ENCODE results near the gene GRK5.
"Not testable (repeated sequence)": the region's sequence is repeated elsewhere in the genome, so short reads cannot be mapped to it uniquely, and the experiment has no call there.

GRK5 gene

DNA sequence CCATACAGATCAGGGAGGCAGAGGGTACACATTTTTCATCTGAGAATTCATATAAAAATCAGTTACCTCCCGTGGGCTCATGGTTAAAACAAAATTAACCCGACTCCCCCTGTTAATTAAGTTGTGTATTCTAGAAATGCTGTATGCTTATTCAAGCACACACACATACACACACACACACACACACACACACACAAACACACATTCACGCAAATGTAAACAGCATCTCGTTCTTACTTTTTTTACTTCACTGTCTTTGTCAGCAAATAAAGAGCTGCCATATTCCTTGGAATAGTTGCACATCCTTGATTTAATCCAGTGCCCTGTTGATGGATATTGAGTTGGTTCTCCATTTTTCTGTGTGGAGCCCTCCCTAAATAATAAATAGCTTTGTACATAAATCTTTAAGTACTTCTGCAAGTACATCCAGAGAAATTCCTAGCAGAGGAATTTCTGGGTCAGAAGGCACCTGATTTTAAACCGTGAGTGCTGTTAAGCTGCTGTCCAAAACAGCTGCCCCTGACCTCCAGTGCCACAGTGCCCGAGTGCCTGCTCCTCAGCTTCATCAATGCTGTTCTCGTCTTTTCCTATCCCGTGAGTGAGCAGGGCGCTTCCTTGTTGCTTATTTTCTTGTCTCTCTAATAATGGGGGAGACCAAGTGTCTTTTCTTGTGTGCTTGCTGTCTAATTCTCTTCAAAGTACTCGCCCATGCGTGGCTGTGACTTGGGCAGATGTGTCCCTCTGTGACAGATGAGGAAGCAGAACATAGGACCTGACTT lies 217.9 kb downstream of the GRK5 start:
- no peak for DNase-seq

DNA sequence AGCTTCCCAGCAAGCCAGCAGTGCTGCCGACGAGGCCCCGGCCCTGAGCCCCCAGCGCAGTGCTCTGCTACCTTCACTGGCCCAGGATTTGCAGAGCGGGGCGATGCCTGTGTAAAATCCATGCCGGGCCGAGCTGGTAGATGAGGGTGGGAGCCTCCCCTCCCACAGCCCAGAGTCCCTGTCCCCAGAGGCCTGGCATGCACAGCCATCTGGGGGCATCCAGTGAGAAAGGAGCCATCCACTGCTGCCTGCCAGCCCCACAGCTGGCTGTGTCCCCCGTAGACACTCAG lies 218.5 kb downstream of the GRK5 start:
- no peak for DNase-seq

DNA sequence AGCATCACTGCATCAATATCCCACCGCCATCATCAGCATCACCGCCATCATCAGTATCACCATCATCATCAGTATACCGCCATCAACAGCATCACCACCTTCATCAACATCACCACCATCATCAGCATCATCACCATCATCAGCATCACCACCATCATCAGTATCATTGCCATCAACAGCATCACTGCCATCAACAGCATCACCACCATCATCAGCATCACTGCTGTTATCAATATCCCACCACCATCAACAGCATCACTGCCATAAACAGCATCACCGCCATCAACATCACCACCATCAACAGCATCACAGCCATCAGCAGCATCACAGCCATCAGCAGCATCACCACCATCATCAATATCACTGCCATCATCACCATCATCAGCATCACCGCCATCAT lies 219.3 kb downstream of the GRK5 start:
- DNase-seq, result no peak

DNA sequence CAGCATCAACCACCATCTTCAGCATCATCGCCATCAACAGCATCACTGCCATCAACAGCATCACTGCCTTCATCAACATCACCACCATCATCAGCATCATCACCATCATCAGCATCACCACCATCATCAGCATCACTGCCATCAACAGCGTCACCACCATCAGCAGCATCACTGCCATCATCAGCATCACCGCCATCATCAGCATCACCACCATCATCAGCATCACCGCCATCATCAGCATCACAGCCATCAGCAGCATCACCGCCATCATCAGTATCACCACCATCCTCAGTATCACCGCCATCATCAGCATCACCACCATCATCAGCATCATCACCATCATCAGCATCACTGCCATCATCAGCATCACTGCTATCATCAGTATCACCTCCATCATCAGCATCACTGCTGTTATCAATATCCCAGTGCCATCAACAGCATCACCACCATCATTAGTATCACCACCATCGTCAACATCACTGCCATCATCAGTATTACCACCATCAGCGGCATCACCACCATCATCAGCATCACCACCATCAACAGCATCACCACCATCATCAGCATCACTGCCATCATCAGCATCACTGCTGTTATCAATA lies 220.0 kb downstream of the GRK5 start:
- no peak for DNase-seq

DNA sequence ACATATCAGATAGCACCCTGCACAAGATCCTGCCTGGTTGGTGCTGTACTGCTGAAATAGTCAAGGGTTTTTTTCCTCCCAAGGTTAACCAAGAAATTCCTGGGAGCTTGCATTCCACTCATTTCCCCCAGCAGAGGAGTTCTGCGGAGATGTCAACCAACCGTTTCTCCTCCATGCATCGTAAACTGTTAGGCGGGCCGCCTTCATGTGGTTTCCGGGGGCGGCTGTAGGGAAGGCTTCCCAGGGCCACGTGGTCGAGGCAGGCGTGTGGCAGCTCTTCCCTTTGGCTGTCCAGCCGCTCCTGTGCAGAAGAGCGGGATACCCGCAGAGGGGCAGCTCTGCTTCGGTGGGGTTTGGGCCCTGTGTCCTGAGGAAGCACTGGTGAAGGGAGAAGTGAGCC lies 221.4 kb downstream of the GRK5 start:
- no peak for DNase-seq

DNA sequence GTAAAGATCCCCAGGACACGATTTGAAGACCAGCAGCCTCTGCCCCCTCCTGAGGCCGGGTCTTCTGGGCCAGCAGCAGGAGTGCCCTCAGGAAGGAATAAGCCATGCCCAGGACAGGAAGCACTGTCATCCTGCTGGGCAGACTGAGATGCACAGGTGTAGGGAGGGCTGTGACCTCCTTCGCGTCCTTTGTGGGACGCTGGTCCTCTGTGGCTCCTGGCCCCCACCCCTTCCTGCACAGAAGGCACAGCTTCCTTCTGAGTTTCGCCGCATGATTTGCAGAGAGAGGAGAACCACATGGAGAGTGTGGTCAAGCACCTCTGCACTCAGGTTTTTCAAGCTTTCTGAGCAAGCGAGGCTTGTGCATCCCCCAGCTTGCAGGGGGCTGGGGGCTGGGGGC lies 222.4 kb downstream of the GRK5 start:
- DNase-seq, result no peak

DNA sequence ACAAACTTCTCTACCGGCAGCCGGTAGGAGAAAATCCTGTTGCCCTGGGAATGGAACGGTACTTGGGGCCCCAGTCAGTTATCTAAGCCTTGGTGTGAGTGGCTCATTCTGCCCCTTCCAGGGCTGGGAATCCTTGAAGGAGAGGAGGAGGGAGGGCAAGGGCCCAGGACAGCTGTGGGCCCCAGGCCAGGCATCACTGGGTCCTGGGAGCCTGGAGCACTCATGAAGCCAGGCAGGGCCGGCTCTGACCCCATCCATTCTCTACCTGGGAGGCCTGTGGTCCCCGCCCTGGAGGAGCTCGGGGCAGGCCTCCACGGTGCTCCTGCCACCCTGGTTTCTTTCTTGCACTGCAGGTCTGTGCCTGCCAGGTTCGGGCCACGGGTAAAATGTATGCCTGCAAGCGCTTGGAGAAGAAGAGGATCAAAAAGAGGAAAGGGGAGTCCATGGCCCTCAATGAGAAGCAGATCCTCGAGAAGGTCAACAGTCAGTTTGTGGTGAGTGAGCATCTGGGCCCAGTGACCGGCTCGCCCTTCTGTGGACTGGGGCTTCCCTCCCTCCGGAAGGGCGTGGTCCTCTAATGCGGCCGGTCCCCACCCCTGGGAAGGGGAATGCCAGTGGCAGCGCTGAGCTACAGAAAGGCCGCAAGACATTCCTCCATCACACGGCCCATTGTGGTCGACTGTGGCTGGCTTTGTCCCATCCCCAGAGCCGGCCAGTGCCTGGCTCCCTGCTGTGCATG lies 223.8 kb downstream of the GRK5 start:
- DNase-seq, result no peak

DNA sequence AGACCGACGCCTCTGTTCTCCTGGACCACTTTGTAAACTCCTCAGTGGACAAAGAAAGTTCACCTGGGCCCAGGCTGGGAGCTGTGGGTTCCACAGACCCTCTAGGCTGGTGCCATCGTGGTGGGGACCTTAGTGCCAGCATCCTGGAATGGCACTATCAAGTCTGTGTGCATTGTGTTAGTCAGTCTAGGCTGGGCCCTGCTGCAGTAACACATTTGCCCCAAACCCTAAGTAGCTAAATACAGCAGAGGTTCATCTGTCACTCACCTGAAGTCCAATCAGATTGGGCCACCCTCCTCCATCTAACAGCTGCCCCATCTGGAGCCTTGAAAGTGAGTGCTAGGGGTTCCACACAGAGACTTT lies 224.4 kb downstream of the GRK5 start:
- DNase-seq, result no peak

DNA sequence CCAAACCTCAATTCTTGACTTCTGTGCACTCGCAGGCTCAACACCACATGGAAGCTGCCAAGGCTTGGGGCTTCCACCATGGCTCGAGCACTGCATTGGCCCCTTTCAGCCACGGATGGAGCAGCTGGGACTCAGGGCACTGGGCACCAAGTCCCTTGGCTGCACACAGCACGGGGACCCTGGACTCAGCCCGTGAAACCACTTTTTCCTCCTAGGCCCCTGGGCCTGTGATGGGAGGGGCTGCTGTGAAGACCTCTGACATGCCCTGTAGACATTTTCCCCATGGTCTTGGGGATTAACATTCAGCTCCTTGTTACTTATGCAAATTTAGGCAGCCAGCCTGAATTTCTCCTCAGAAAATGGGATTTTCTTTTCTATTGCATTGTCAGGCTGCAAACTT lies 227.6 kb downstream of the GRK5 start:
- not testable (repeated sequence) for DNase-seq

DNA sequence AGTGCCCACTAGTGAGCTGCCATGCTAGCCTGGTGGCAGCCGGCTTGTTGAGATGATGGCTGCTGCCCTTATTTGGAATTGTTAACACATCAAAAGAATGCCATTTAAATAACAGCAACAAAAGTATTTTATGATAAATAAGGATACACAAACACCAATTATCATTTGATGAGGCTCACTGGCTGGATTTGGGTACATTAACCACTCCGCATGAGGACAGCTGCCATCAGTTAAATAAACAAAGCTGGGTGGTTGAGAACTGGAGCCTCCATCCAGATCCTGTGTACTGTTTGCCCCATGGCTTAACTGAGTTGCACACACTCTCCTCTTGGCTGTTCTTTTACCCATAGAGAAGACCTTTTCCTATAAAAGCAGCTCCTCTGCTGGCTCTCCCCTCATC lies 231.3 kb downstream of the GRK5 start:
- DNase-seq, result no peak

DNA sequence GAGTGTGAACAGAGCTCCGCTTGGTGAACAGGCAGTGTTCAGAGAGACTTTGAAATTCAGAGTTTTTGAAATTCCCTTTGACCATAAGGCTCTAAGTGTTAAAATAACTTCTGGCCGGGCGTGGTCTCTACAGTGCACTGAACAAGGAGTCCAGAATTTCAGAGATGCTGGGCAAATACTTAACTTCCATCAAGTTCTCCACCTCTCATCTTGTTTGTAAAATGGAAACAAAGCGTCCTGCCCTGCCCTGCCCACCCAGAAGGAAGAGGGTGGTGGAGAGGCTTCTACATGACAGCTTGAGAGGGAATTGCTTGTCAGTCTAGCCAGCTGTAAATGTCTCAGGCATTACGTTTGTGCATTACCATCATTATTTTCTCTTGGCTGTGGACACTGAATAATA lies 232.6 kb downstream of the GRK5 start:
- no peak for DNase-seq

DNA sequence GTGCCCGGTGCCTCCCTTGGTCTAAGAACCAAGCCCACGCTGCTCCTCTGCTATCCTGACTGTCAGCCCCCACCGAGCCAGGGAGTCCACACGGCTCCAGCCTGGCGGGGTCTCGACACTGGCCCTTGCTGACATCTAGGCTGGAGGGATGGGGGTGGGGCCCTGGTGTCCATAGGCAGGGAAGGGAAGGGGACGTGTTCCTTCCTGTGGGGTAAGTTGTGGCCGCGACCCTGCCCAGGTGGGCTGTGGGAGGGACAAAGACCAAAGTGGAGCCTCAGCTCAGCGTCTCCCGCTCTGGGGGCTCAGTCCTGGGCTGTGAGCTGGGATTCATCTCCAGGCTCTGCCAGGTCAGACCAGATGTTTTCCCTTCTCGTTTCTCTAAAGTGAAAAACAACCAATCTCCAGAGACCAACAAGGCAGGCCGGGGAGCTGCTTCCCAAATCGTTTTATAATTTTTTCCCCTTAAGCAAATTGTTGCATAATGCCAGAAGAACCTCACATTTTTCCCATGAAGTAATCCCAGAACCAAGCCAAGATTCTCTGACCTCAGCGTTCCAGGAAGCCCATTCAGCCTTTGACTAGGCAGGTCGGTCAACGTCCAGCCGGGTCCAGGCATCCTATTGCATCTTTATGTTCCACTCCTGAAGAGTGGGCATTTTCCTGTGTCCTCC lies 233.9 kb downstream of the GRK5 start:
- no peak for DNase-seq

DNA sequence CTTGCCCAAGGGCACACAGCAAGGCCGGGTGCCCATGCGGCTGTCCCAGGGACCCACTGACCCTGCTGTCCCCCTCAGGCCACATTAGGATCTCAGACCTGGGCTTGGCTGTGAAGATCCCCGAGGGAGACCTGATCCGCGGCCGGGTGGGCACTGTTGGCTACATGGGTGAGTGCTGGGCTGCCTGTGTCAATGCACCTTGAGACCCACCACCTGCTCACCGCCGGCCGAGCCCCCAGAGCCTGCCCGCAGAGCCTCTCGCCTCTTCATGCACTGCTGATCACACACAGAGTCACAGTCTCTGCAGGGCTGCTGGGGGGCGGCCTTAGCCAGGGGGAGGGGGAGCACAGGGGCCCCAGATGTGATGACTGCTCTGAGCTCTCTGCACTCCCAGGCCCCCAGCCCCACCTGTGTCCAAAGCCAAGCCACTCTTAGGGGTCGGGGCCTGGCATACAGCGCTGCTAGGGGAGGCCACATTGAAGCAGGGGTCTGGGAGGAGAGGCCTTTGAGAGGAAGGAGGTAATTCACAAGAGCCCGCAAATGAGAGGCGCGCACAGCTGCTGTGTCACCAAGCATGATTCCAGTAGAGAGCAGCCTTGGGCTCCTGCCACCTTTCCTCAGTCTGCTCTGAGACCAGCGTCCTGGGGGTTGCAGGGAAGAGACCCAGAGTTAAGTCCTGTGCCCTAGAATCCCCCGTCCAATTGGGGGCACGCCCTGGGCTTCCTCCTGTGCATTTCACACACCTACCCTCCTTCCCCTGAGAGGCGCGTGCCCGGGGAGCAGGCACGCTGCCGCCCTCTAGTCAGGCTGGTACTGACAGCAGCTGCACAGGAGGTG lies 234.8 kb downstream of the GRK5 start:
- no peak for DNase-seq

DNA sequence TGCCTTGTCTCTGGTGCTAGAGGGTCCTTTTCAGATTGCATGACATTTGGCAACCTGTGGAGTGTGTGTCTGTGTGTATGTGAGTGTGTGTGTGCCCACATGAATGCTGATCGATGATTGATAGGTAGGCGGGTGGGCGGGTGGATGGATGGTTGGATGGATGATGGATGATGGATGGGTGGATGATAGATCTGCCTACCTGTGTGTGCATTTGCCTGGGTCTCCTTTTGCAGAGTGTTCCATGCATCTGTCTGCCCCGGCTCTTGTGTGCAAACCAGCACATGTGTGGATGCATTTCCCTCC lies 235.3 kb downstream of the GRK5 start:
- DNase-seq, result no peak

DNA sequence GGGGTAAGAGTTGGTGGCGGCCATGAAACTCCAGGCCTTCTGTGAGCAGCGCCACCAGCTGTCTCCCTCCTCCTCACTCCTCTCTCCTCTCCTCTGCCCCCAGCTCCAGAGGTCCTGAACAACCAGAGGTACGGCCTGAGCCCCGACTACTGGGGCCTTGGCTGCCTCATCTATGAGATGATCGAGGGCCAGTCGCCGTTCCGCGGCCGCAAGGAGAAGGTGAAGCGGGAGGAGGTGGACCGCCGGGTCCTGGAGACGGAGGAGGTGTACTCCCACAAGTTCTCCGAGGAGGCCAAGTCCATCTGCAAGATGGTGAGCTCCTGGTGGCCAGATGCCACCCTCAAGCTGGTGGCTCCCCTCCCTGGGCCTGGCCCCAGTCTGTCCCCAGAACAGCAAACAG lies 236.1 kb downstream of the GRK5 start:
- no peak for DNase-seq

DNA sequence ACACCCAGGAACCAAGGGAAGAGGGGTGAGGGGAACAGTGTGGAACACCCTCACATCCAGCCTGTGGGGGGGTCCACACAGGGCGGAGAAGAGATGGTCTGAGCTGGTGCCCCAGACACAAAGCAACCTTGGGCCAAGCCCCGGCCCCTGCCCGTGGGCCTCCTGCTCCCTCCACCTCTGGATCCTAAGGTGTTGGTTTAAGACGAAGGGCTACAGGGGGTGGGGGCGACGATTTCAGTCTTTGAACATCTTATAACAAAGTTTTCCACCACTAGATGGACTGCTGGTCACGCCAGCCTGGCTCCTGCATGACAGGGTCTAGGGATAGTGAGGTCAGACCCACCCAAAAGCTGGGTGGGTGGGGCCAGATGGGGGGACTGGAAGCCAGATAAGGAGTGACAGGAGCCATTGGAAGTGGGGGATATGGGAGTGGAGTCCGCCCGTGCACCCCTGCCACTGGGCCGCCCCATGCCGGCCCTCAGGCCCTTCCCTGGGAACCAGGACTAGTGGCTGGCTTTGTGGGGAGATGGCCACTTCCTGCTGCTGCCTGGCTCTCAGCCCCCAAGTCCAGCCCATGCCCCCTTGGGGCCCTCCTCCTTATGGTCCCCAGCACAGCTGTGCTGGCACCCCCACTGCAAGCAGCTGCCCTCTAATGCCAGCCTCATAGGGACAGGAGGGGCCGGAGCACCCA lies 236.7 kb downstream of the GRK5 start:
- DNase-seq, result no peak

DNA sequence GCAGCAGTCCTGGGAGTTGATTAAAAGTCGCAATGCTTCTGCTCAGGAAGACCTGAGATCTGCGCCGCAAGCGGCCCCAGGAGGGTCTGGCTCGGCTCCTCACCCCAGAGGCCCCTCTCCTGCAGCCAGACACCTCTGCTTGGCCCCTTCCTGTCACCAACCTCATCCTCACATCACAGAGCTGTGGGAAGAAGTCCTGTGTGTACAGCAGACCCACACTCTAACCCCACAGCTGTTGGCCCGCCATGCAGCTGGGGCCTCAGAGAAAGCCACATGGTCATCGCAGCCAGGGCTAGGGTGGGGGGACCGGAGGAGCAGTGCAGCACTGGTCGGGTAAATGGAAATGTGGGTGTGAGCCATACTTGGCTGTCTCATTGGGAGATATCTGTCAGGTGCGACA lies 237.5 kb downstream of the GRK5 start:
- no peak for DNase-seq

DNA sequence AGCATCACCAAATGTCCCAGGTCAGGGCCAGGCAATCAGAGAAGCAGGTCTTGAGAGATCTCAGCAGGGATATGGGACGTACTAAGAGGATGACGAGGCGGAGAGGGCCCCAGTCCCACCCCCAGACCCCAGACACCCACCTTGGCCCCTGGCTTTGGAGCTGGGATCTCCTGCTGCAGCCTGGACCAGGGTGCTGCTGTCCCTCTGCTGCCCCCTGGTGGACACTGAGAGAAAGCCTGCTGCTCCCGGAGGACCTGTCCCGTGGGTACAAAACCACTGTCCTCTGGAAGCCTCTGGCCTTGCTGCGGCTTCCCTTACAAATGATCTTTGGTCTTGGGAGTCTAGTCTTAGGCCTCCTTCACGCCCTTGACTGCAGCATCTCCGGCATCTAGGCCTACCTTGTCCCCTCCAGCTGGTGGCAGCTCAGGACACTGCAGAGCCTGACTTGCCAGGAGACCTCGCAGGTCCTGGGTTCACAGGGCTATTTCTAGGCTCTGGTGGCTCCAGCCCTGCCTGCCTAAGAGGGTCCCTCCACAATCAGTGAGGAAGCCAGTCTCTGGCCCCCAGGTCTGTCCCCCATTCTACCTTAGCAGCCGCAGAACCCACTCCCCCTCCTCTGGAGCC lies 238.1 kb downstream of the GRK5 start:
- DNase-seq, result peak; percentile 92

DNA sequence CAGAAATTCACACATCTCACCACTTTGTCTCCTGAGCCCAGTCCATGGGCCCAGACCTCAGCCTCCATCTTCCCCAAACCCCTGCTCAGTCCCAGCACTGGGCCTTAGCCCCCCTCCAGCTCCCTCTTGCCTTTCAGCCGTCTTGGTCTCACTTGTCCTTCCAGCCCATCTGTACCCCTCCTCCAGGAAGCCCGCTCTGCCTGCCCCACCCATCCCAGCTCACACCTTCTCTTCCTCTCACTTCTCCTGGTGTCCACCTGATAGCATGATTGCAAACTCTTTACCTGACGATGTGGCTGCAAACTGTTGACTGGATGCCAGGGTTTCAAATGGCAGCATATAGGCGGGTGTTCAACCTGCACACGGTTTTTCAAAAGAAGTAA lies 238.6 kb downstream of the GRK5 start:
- no peak for DNase-seq

DNA sequence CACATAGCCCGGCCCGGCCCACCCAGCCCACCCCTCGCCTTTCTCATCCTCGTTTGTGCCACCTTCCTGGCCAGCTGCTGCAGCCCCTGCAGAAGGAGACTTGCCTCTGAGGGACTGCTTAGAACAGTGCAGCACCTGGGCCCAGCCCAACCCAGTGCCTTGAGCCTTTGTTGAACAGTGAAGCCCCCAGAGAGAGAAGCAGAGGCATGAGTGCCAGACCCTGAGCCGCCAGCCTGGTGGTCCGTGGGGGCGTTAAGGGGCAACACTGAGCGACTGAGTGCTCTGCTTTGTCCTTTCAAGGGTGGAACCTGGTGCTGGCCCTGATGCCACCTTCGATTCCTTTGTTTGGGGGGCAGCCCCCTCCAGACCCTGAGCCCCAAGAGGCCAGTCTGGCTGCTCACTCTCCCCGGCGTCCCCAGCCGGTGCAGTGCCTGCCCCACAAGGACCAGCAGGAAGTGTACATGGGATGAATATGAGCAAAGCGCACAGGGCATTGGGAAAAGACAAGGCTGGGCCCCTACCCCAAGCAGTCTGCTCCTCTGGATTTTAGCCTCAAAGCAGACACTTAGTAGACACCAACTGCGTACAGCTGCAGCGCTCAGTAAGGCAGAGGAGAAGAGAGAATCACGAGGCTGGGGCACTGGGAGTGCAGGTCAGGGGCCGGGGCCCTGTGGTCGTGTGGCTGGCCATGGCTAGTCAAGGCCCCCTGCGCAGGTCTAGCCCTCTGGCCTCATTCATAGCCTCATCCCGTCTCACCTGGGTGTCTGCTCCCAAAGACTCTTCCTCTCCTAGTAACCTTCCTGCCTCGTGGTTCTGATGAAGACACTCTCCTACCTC lies 239.3 kb downstream of the GRK5 start:
- DNase-seq, result no peak

DNA sequence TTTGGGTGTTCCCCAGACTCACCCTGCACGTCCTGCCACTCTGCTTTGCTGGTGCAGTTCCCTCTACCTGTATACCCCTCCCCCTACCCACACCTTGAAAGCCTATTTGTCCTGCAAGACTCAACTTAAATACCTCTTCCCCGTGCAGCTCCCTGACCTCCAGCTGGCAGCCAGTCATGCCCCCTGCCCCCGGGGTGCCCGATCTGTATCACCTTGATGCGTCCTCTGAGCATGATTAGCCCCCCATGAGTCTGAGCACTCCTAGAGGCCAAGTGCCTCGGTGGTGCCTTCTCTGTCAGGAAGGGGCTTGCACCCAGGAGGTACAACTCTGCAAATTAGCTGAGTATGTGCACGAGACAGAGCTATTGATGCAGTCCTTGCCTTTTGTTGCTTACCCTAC lies 240.1 kb downstream of the GRK5 start:
- DNase-seq, result no peak
